ENCODE data around the gene TBX15.

Gene TBX15

GRCh38 chr1:118988186-118989005 lies at the start of gene TBX15:
TBX15 (minus strand) TSS chr1:118988343; CDS start chr1:118987795, 548 bp downstream.
- peaks cover 5% of the 10 kb centered on the region for H3K4me1 ChIP-seq (ENCODE audit: insufficient read depth, insufficient read length)
- peaks cover 14% of the 10 kb centered on the region for H3K36me3 ChIP-seq (ENCODE audit: insufficient read depth, insufficient read length, low read length)
- no peak for DNase-seq (ENCODE audit: low read depth, low spot score)
- TF ChIP-seq ZNF274 (IDR thresholded peaks at IDR 0.05; ENCODE audit: low read depth, low read length) (no peak), YY1 (IDR thresholded peaks at IDR 0.05; ENCODE audit: insufficient read depth, insufficient read length) (no peak), SUZ12 (IDR thresholded peaks at IDR 0.05; ENCODE audit: extremely low read depth, insufficient read depth, insufficient read length) (no peak)
- H3K4me3 ChIP-seq (ENCODE audit: insufficient read length, low read depth): peak within 1 kb of the TSS; percentile 73
- H3K9ac ChIP-seq (ENCODE audit: insufficient read length, low read depth): peak within 1 kb of the TSS; percentile 88
- peaks cover 50% of the 10 kb centered on the region for H3K27me3 ChIP-seq (ENCODE audit: insufficient read depth, insufficient read length)
- H3K9me3 ChIP-seq (ENCODE audit: insufficient read depth, low read length): peaks cover 26% of the 10 kb centered on the region; the same call in 1 of the 2 replicates

- H3K4me3 ChIP-seq (ENCODE audit: insufficient read length, low read depth): no peak overlapping the region
- TF ChIP-seq ZNF274 (IDR thresholded peaks at IDR 0.05; ENCODE audit: low read depth, low read length): no peak
- no peak for TF ChIP-seq YY1 (IDR thresholded peaks at IDR 0.05; ENCODE audit: insufficient read depth, insufficient read length)
- no peak for TF ChIP-seq SUZ12 (IDR thresholded peaks at IDR 0.05; ENCODE audit: extremely low read depth, insufficient read depth, insufficient read length)
- H3K36me3 ChIP-seq (ENCODE audit: insufficient read depth, insufficient read length, low read length): peaks cover 20% of the 10 kb centered on the region
- no peaks in the 10 kb centered on the region for H3K9me3 ChIP-seq (ENCODE audit: insufficient read depth, low read length)
- DNase-seq (ENCODE audit: low read depth, low spot score): no peak
- no peak overlapping the region for H3K9ac ChIP-seq (ENCODE audit: insufficient read length, low read depth)
- H3K27me3 ChIP-seq (ENCODE audit: insufficient read depth, insufficient read length): no peaks in the 10 kb centered on the region
- no peaks in the 10 kb centered on the region for H3K4me1 ChIP-seq (ENCODE audit: insufficient read depth, insufficient read length)
Observed at GRCh38 chr1:119034359-119034758, 46.2 kb upstream of the TBX15 start.

- Histone ChIP-seq H3K4me1 (ENCODE audit: insufficient read depth, insufficient read length) (no peaks in the 10 kb centered on the region), H3K9me3 (ENCODE audit: insufficient read depth, low read length) (no peaks in the 10 kb centered on the region), H3K27me3 (ENCODE audit: insufficient read depth, insufficient read length) (no peaks in the 10 kb centered on the region), H3K4me3 (ENCODE audit: insufficient read length, low read depth) (no peak overlapping the region), H3K36me3 (ENCODE audit: insufficient read depth, insufficient read length, low read length) (peaks cover 22% of the 10 kb centered on the region), H3K9ac (ENCODE audit: insufficient read length, low read depth) (no peak overlapping the region)
- TF ChIP-seq SUZ12 (IDR thresholded peaks at IDR 0.05; ENCODE audit: extremely low read depth, insufficient read depth, insufficient read length) (no peak), ZNF274 (IDR thresholded peaks at IDR 0.05; ENCODE audit: low read depth, low read length) (no peak), YY1 (IDR thresholded peaks at IDR 0.05; ENCODE audit: insufficient read depth, insufficient read length) (no peak)
- DNase-seq (ENCODE audit: low read depth, low spot score): no peak
Observed at GRCh38 chr1:119032986-119033385, 44.8 kb upstream of the TBX15 start.

DNA sequence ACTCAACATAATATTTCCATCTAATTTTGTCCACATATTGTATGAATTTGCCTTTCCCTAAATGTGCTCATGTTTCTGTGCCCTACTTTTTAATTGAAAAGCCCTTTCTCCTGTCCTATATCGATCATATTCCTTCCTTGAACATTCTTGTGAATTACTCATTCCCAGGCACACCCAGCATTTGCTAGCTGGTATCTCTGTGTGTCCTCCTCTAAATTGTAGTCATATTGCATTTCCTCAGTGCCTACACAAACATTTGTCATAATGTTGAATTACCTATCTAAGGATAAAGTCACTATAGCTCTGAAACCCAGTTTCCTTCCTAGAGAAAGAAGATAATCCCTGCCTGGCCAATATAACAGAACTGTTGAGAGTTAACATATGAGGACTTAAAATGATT lies 39.6 kb upstream of the TBX15 start:
- peaks cover 13% of the 10 kb centered on the region for H3K36me3 ChIP-seq (ENCODE audit: insufficient read depth, insufficient read length, low read length)
- H3K4me1 ChIP-seq (ENCODE audit: insufficient read depth, insufficient read length): no peaks in the 10 kb centered on the region
- H3K27me3 ChIP-seq (ENCODE audit: insufficient read depth, insufficient read length): no peaks in the 10 kb centered on the region
- DNase-seq (ENCODE audit: low read depth, low spot score): no peak
- H3K9ac ChIP-seq (ENCODE audit: insufficient read length, low read depth): no peak overlapping the region
- H3K9me3 ChIP-seq (ENCODE audit: insufficient read depth, low read length): no peaks in the 10 kb centered on the region
- TF ChIP-seq SUZ12 (IDR thresholded peaks at IDR 0.05; ENCODE audit: extremely low read depth, insufficient read depth, insufficient read length): no peak
- TF ChIP-seq ZNF274 (IDR thresholded peaks at IDR 0.05; ENCODE audit: low read depth, low read length): no peak
- no peak for TF ChIP-seq YY1 (IDR thresholded peaks at IDR 0.05; ENCODE audit: insufficient read depth, insufficient read length)
- H3K4me3 ChIP-seq (ENCODE audit: insufficient read length, low read depth): no peak overlapping the region

DNA sequence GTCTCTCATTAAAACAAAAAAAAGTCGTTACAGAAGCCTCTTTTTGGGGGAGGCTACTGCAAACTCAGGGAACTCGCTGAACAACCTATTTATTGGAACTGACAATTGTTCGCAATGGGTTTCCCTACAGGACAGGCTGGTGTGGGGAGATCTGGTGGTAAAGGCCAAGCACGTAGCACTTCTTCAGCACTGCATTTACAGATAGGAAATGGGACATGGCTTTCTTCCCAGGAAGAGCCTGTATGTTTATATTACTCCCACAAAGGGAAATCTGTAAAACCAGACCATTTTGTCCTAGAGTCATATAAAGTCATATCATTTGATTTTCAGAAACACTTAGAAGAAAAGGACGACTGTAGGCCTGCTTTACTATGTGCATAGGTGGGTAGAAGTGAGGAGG lies 38.8 kb upstream of the TBX15 start:
- Histone ChIP-seq H3K27me3 (ENCODE audit: insufficient read depth, insufficient read length) (no peaks in the 10 kb centered on the region), H3K36me3 (ENCODE audit: insufficient read depth, insufficient read length, low read length) (peaks cover 8% of the 10 kb centered on the region), H3K9ac (ENCODE audit: insufficient read length, low read depth) (no peak overlapping the region), H3K4me1 (ENCODE audit: insufficient read depth, insufficient read length) (no peaks in the 10 kb centered on the region), H3K9me3 (ENCODE audit: insufficient read depth, low read length) (no peaks in the 10 kb centered on the region), H3K4me3 (ENCODE audit: insufficient read length, low read depth) (no peak overlapping the region)
- TF ChIP-seq SUZ12 (IDR thresholded peaks at IDR 0.05; ENCODE audit: extremely low read depth, insufficient read depth, insufficient read length) (no peak), ZNF274 (IDR thresholded peaks at IDR 0.05; ENCODE audit: low read depth, low read length) (no peak), YY1 (IDR thresholded peaks at IDR 0.05; ENCODE audit: insufficient read depth, insufficient read length) (no peak)
- DNase-seq (ENCODE audit: low read depth, low spot score): no peak

GRCh38 chr1:119015547-119015946 lies 27.4 kb upstream of the TBX15 start:
- H3K9me3 ChIP-seq (ENCODE audit: insufficient read depth, low read length): peaks cover 40% of the 10 kb centered on the region
- TF ChIP-seq SUZ12 (IDR thresholded peaks at IDR 0.05; ENCODE audit: extremely low read depth, insufficient read depth, insufficient read length) (no peak), YY1 (IDR thresholded peaks at IDR 0.05; ENCODE audit: insufficient read depth, insufficient read length) (no peak), ZNF274 (IDR thresholded peaks at IDR 0.05; ENCODE audit: low read depth, low read length) (no peak)
- H3K4me3 ChIP-seq (ENCODE audit: insufficient read length, low read depth): no peak overlapping the region
- no peak overlapping the region for H3K9ac ChIP-seq (ENCODE audit: insufficient read length, low read depth)
- no peaks in the 10 kb centered on the region for H3K36me3 ChIP-seq (ENCODE audit: insufficient read depth, insufficient read length, low read length)
- H3K4me1 ChIP-seq (ENCODE audit: insufficient read depth, insufficient read length): no peaks in the 10 kb centered on the region
- DNase-seq (ENCODE audit: low read depth, low spot score): no peak
- H3K27me3 ChIP-seq (ENCODE audit: insufficient read depth, insufficient read length): no peaks in the 10 kb centered on the region

DNA sequence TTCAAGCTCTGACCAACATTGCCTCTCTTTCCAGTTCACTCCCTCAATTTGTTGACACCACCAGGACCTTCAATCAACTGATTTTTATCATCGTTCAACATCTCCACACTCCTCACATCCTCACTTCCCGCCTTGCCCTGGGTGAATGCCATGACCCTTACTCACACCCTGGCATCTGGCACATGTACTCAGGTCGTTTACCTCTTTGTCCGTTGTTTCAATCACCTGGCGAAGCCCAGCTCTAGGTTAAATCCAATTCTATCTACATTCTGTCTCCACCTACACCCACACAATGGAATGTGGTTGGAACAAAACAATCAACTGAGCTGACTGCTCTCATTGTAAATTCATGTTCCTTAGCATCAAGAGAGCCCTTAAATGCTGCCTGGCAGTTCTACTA lies 24.2 kb upstream of the TBX15 start:
- DNase-seq (ENCODE audit: low read depth, low spot score): no peak
- peaks cover 17% of the 10 kb centered on the region; the same call in 1 of the 2 replicates for H3K9me3 ChIP-seq (ENCODE audit: insufficient read depth, low read length)

More for the DNA sequence above, 24.2 kb upstream of the TBX15 start:
- no peaks in the 10 kb centered on the region for H3K4me1 ChIP-seq (ENCODE audit: insufficient read depth, insufficient read length)
- H3K9ac ChIP-seq (ENCODE audit: insufficient read length, low read depth): no peak overlapping the region
- TF ChIP-seq ZNF274 (IDR thresholded peaks at IDR 0.05; ENCODE audit: low read depth, low read length): no peak
- no peak for TF ChIP-seq YY1 (IDR thresholded peaks at IDR 0.05; ENCODE audit: insufficient read depth, insufficient read length)
- TF ChIP-seq SUZ12 (IDR thresholded peaks at IDR 0.05; ENCODE audit: extremely low read depth, insufficient read depth, insufficient read length): no peak
- no peaks in the 10 kb centered on the region for H3K36me3 ChIP-seq (ENCODE audit: insufficient read depth, insufficient read length, low read length)
- no peak overlapping the region for H3K4me3 ChIP-seq (ENCODE audit: insufficient read length, low read depth)
- peaks cover 11% of the 10 kb centered on the region for H3K27me3 ChIP-seq (ENCODE audit: insufficient read depth, insufficient read length)

Measured in NT2/D1 (cell line).